Lower leg skin (tissue), 3 donors: ENCODE results near the gene HDLBP.
"Not testable (repeated sequence)": the region's sequence is repeated elsewhere in the genome, so short reads cannot be mapped to it uniquely, and the experiment has no call there.

Experiments
- CTCF ChIP-seq, 3 donors: fragments of 450-650 bp; IDR thresholded peaks; one replicate each; pipeline ENCODE4 v1.5.1; 2016; ENCODE audit warnings: antibody characterized with exemption in 3 of 3, mild to moderate bottlenecking in 3 of 3, moderate library complexity in 2 of 3
- POLR2A ChIP-seq, 2 donors: fragments of 450-650 bp; IDR thresholded peaks; one replicate each; pipeline ENCODE4 v1.6.1; 2016 to 2017; ENCODE audit warnings: antibody characterized with exemption in 2 of 2, mild to moderate bottlenecking in 1 of 2, moderate library complexity in 1 of 2

GRCh38 chr2:241293378-241293797 is 22.1 kb downstream of the HDLBP start:
- not testable (repeated sequence) for TF ChIP-seq POLR2A, CTCF (IDR thresholded peaks at IDR 0.05)
